GM18909 (cell line): ENCODE data around the gene GNG10.
"Not testable (repeated sequence)": the region's sequence is repeated elsewhere in the genome, so short reads cannot be mapped to it uniquely, and the experiment has no call there.

Source experiments
- ATAC-seq: cut with Tn5 transposase; IDR thresholded peaks from one replicate; pipeline ENCODE4 v1.9.1; 2021; ENCODE audit warnings: mild to moderate bottlenecking; ENCODE audit not compliant: unreplicated experiment, poor library complexity

GNG10 gene

DNA sequence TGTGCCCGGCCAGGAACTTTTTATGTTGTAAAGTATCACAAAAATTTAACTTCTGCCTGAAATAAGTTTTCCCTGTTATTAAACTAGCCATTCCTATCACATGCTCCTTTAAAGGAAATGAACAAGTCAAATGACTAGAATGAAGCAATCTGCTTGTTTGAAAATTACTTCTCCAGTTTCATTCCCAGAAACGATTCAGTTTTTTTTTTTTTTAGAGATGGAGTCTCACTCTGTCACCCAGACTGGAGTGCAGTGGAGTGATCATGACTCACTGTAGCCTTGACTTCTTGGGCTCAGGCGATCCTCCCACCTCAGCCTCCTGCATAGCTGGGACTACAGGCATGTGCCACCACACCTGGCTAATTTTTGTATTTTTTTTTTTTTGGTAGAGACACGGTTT, 13.3 kb upstream of the GNG10 start:
- no peak for ATAC-seq

DNA sequence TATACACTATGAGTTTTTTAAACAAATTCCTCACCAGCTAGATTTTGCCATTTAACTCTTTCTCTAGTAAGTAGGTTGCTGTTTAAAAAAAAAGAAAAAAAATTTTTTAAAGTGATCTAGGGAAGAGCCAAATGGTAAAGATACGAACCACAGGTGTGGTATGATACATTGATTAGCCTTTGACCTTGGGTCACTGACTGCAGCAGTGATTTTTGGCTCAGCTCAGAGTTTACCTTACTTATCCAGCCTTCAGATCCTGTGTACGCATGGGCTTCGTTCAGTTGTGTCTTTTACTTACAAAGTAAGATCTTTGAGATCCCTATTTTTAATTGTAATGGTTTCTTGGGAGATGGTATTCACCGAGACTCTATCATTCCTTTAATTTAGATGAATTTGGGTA, 12.4 kb upstream of the GNG10 start:
- ATAC-seq, result no peak

GRCh38 chr9:111657051-111657450, 4.4 kb upstream of the GNG10 start:
- ATAC-seq, result no peak

DNA sequence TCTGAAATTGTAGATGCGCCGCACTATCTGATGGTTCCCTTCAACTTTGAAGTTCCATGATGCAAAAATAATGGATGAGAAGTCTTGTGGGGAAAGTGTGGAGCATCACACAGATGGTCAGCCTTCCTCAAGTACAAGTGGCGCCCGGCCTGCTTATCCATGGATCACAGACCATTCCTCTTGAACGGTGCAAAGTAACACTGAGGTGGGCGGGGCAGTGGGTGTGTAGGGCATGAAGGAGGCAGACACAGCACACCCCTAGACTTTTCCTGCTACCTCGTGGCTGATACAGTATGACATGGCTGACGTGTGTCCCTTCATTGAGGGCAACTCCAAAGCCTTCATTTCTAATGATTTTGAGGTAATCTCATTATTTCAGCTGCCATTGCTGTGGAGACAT, 2.5 kb upstream of the GNG10 start:
- ATAC-seq, result no peak

- ATAC-seq, result no peak
Measured at GRCh38 chr9:111659691-111660090, 1.7 kb upstream of the GNG10 start.

- peak; percentile 42 for ATAC-seq
Measured at GRCh38 chr9:111661802-111662521, 557 bp downstream of the GNG10 start.

DNA sequence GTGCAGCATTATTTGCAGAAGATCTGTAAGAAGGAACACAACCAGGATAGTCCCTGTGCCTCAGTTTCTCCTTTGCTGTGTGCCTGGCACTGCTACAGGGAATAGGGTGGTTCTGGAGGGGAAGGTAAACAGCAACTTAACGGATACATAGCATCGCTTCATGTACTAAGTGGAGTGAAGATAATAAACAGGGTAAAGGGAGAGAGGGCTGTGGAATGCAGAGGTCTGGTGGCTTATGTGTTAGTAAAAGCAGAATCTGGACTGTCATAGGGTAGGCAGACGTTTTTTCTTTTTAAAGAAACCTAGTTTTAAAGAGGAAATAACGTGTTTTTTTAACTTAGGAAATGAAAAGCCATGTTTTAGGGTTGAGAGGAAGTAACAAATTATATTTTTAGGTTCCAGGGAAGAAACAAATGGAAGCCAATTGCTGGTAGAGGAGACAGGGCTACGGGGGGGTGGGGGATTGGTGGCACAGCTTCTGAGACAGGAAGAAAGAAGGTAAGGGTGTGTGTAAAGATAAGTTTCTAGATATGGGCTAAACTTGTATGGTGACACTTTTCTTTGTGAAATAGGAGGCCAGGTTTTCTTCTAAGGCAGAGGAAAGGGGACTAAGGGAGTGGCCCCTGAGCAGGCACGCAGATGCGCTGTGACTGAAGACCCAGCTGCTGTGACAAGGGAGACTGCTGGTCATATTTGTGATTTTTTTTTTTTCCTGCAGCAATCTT, 1.3 kb downstream of the GNG10 start:
- peak; percentile 5 for ATAC-seq

GRCh38 chr9:111663301-111663823, 2.0 kb downstream of the GNG10 start:
- no peak for ATAC-seq

DNA sequence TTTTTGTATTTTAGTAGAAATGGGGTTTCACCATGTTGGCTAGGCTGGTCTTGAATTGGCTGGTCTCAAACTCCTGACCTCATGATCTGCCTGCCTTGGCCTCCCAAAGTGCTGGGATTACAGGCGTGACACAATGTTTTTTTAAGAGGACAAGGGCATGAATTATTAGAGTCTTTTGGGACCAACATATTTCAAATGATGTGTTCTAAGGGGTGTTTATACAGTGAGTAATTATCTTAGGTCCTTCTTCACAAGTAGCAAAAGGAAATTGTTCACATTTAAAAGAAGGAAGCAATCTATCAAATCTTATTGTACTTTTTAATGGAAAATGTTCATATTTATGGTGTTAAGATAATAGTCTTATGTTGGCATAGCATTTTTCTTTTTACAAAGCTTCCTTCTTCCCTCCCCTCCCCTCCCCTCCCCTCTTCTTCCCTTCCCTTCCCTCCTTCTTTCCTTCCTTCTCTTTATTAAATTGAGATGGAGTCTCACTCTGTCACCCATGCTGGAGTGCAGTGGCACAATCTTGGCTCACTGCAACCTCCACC, 6.7 kb downstream of the GNG10 start:
- no peak for ATAC-seq

- not testable (repeated sequence) for ATAC-seq
Measured at GRCh38 chr9:111668601-111669000, 7.2 kb downstream of the GNG10 start.

- ATAC-seq, result no peak
Measured at GRCh38 chr9:111674319-111674718, 12.9 kb downstream of the GNG10 start.

DNA sequence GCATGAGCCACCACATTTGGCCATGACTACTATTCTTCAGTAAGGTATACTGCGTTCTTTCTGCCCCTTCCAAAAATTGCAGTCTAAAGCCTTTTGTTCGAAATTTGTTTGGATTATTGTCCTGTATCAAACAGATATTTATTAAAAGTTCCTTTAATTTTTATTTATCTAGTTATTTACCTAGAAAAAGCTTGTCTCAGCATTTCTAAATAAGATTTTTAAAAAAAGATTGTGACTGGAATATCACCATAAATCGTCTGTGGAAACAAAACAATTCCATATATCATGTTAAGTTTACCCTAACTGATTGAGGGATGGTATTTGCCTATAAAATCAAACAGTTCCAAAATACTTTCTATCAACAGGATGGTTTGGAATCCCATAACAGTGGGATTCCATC, 14.7 kb downstream of the GNG10 start:
- ATAC-seq, result no peak

DNA sequence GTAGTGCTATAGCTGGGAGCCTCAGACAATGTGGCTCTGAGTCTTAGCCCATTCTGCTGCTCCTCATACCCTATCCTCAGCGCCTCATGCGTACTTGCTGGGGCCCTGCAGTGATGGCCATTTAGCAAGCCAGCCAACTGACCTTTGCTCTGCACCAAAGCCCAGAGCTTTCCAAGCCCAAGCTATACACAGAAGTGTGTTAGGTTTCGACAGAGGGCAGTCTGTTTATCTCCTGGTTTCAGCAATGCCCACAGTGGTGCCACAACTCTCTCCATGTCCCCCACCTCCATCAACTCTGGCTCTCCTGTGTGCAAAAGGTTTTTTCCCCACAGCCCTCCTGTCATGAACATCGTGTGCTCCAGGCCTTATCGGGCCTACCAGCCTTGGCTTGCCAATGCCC, 16.9 kb downstream of the GNG10 start:
- ATAC-seq, result no peak

DNA sequence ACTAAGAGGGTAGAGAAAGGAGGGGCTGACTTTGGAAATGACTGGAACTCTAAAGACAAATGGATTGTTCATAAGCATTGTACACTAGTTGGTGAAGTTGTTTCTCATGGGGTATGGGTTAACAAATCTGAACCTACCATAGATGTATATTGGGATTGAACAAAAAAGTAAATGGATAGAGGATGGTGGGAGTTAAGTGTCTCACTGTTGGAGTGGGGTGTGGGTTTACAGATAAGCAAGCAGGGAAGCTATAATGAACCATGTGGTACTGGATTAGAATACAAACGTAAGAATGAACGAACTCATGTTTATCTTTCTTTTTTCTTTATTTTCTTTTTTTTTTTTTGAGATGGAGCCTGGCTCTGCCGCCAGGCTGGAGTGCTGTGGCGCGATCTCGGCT, 17.8 kb downstream of the GNG10 start:
- no peak for ATAC-seq

DNA sequence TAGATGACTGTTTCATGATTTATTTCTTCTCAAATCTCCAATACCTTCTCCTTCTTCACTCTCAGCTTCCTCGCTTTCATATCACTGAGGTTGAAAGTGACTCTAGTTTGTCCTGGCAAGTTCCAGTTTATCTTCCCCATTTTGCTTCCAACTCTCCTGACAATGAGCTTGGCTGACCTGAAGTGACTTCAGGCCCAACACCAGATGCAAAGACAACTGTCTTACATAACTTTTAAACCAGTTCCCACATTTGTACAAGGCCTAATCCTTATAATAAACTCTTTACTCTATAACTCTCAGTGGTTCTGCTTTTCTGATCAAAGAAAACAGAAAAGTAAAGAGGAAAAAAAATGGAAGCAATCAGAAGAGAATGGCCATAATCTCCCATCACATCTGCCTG, 22.0 kb downstream of the GNG10 start:
- ATAC-seq, result no peak

DNA sequence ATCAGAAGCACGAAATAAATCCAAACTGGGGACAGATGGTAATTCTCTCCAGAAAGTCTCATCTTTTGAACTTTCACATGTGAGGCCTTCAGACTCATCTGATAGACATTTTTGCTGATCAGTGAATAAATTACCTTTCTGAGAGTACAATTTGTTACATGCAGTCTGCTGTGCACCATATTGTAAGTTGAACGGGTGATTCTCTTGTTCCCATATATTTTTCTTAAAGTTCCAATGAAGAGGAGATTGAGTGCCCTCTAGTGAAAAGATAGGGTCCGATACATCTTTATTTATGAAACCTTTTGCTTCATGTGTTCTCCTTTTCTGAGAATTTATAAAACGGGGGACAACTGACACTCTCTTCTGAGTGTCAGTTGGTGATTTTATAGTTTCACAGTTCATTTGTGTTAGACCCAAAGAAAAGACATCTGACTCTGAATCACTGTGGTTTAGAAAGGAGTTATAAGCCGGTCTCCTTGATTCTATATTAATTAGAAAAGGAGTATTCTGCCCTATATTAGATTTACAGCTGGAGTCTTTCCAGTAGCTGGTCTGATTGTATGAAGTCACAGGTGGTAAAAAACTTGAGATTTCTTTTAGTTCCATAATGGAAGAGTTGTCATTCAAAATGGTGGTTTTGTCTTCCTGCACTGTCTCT, 30.4 kb downstream of the GNG10 start:
- no peak for ATAC-seq

DNA sequence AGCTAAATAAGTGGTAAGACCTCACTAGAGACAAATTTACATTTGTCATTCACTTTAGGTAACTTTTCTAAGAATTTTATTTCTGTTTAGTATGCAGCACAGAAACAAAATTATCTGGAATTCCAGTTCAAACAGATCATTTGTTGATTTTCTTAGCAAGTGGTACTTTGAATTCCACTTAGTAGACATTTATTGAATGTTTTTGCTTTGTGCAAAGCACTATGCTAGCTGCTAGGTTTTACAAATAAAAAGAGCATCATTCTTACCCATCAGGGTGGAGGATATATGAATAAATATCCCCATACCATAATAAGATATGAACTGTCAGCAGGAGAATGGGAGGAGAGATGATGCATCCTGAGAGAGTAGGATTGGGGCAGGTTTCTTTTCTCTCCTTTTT, 35.4 kb downstream of the GNG10 start:
- no peak for ATAC-seq

DNA sequence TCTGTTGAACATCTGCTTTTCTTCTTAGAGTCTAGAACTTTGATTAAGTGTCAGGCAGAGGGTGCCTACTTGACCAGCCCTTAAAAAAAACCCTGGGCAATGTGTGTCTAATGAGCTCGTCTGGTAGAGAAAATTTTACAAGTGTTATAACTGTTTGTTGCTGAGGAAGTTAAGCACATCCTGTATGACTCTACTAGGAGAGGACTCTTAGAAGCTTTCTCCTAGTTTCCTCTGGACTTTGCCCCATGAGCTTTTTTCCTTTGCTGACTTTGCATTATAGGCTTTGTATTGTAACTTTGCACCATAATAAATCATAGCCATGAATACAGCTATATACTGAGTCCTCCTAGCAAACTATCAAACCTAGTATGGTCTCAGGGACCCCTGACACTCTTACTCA, 39.4 kb downstream of the GNG10 start:
- ATAC-seq, result no peak

- no peak for ATAC-seq
Measured at GRCh38 chr9:111704503-111704902, 43.1 kb downstream of the GNG10 start.

DNA sequence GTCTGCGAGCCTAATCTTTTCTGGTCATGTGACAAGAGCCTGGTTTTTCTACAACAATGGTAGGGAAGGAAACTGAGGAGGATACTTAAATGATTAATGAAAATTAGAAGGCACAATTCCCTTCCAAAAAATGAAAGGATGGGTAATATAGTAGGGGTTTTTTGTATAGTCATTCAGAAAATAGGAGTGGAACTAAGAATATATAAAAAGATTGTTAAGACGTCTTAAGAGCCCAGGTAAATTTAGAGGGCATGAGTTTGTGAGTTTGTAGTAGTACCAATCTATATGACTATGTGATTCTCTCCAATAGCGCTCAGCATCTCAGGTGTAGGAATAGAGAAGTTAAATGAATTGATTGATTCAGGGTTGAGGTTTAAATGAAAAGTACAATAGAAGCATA, 50.1 kb downstream of the GNG10 start:
- no peak for ATAC-seq

- no peak for ATAC-seq
Measured at GRCh38 chr9:111712369-111712768, 51.0 kb downstream of the GNG10 start.
